HepG2 (cell line): ENCODE measurements around the gene POLR3F. TPM values are rescaled to one million over a fixed set of nuclear protein-coding genes. Genes with fewer than 3 reads are reported as not detected.

Source experiments
- ATAC-seq: fragments of 200-7000 bp; cut with Tn5 transposase; 3 replicates; pipeline ENCODE4 v1.9.1; 2020; ENCODE audit warnings: mild to moderate bottlenecking, moderate library complexity
- BruUV-seq: library from RNA; stranded (reverse); fragments of 400-500 nt; replicated peaks from 2 replicates; lab custom pipeline; 2021; lab: Mats Ljungman, UMichigan
- CTCF ChIA-PET: fragments of 300-600 bp; formaldehyde crosslinking; extraction: SDS; loops from one replicate; lab custom pipeline; 2021; ENCODE audit warnings: low total read pairs, inconsistent platforms, low intra/inter-chr PET ratio; lab: Yijun Ruan, JAX
- POLR2A ChIA-PET: fragments of 350-600 bp; sonication (Branson Sonifier 250); formaldehyde crosslinking; loops from one replicate; lab custom pipeline; 2020; ENCODE audit warnings: antibody characterized with exemption, inconsistent platforms; lab: Yijun Ruan, JAX
- DNase-seq: peaks from one replicate; pipeline ENCODE4 v3.0.0-alpha.2; 2015; ENCODE audit warnings: low spot score
- FAIRE-seq: peaks from 3 replicates; lab custom pipeline; 2011; peaks lifted over from hg19 to GRCh38; lab: Jason Lieb, UNC
- H2AFZ ChIP-seq: one replicate; pipeline ENCODE4 v1.6.1; 2011; ENCODE audit warnings: low read length, inconsistent platforms
- H3K27ac ChIP-seq: fragments of 300-600 bp; 3 replicates; pipeline ENCODE4 v1.8.0; 2011; ENCODE audit warnings: mixed run types, mild to moderate bottlenecking, mixed read lengths, low read length, inconsistent platforms; ENCODE audit not compliant: insufficient read depth; ENCODE audit errors: extremely low read length
- H3K27me3 ChIP-seq, 2 experiments: fragments of 200-600 bp in 1 of 2; 2 replicates in 1 of 2; 3 replicates in 1 of 2; pipeline versions ENCODE4 v1.6.0 to v1.8.0; 2011; ENCODE audit warnings: low read length in 2 of 2, mild to moderate bottlenecking in 2 of 2, moderate library complexity in 2 of 2, inconsistent platforms in 1 of 2; ENCODE audit not compliant: insufficient read depth in 2 of 2, control insufficient read depth in 1 of 2
- H3K36me3 ChIP-seq, 2 experiments: fragments of 200-600 bp in 1 of 2; replicated peaks in 1 of 2; 2 replicates in 1 of 2; 3 replicates in 1 of 2; pipeline versions ENCODE4 v1.5.1 to v1.8.0; 2011; ENCODE audit warnings: low read length in 2 of 2, inconsistent platforms in 1 of 2; ENCODE audit not compliant: insufficient read depth in 2 of 2, control insufficient read depth in 1 of 2
- H3K4me1 ChIP-seq: 2 replicates; pipeline ENCODE4 v1.5.1; 2012; ENCODE audit warnings: low read length, inconsistent platforms; ENCODE audit not compliant: insufficient read depth
- H3K4me2 ChIP-seq: 2 replicates; pipeline ENCODE4 v1.6.0; 2011; ENCODE audit warnings: low read depth, low read length, inconsistent platforms
- H3K4me3 ChIP-seq, 3 experiments: fragments of 200-600 bp in 1 of 3; sonication (generic), shearing (Covaris generic) in 1 of 3; replicated peaks in 1 of 3; 2 replicates each; pipeline ENCODE4 v1.5.1; 2011 to 2016; ENCODE audit warnings: low read length in 3 of 3, inconsistent platforms in 2 of 3, low read depth in 2 of 3, mild to moderate bottlenecking in 2 of 3, control low read depth in 1 of 3, mixed read lengths in 1 of 3; ENCODE audit not compliant: insufficient read depth in 1 of 3
- H3K79me2 ChIP-seq: one replicate; pipeline ENCODE4 v1.6.1; 2011; ENCODE audit warnings: low read length, inconsistent platforms; ENCODE audit not compliant: insufficient read depth
- H3K9ac ChIP-seq: 2 replicates; pipeline ENCODE4 v1.6.0; 2011; ENCODE audit warnings: mild to moderate bottlenecking, low read depth, low read length, inconsistent platforms; ENCODE audit not compliant: insufficient read depth
- H3K9me3 ChIP-seq: 2 replicates; pipeline ENCODE4 v1.5.1; 2012; ENCODE audit warnings: mild to moderate bottlenecking, low read length
- H4K20me1 ChIP-seq: 2 replicates; pipeline ENCODE4 v1.6.0; 2011; ENCODE audit warnings: inconsistent platforms, mild to moderate bottlenecking, low read length, moderate library complexity; ENCODE audit not compliant: insufficient read depth
- ELF4 ChIP-seq: sonication (generic); formaldehyde crosslinking; IDR thresholded peaks from 2 replicates; pipeline ENCODE4 v1.5.0; 2020; ENCODE audit warnings: missing genetic modification reagents, mild to moderate bottlenecking, moderate library complexity, borderline replicate concordance
- HNRNPLL ChIP-seq: fragments of 200-400 bp; formaldehyde crosslinking; IDR thresholded peaks from 2 replicates; pipeline ENCODE4 v1.6.1; 2017; ENCODE audit warnings: mild to moderate bottlenecking, low read depth, low read length; ENCODE audit not compliant: poor library complexity, severe bottlenecking
- RBM39 ChIP-seq: fragments of 200-400 bp; formaldehyde crosslinking; IDR thresholded peaks from one replicate; pipeline ENCODE4 v1.6.1; 2018; ENCODE audit warnings: antibody characterized with exemption, mild to moderate bottlenecking, low read depth, low read length; ENCODE audit not compliant: poor library complexity, severe bottlenecking
- REXO4 ChIP-seq: sonication (generic); formaldehyde crosslinking; IDR thresholded peaks from 2 replicates; pipeline ENCODE4 v1.8.0; 2022; ENCODE audit warnings: missing genetic modification reagents, mild to moderate bottlenecking, borderline replicate concordance
- ZFP90 ChIP-seq: sonication (generic); formaldehyde crosslinking; IDR thresholded peaks from 2 replicates; pipeline ENCODE4 v1.8.0; 2022; ENCODE audit warnings: missing genetic modification reagents, mild to moderate bottlenecking, inconsistent platforms, borderline replicate concordance
- ZNF317 ChIP-seq: sonication (generic); formaldehyde crosslinking; IDR thresholded peaks from 2 replicates; pipeline ENCODE4 v1.5.0; 2020; ENCODE audit warnings: mild to moderate bottlenecking, missing genetic modification reagents
- ZNF496 ChIP-seq: sonication (generic); formaldehyde crosslinking; IDR thresholded peaks from 2 replicates; pipeline ENCODE4 v1.8.1; 2023; ENCODE audit warnings: mild to moderate bottlenecking, moderate library complexity, missing genetic modification reagents; ENCODE audit not compliant: insufficient replicate concordance
- ZNF609 ChIP-seq: sonication (generic); formaldehyde crosslinking; IDR thresholded peaks from 2 replicates; pipeline ENCODE4 v1.4.0; 2020; ENCODE audit warnings: mild to moderate bottlenecking, missing genetic modification reagents, borderline replicate concordance
- ZNF646 ChIP-seq: sonication (generic); formaldehyde crosslinking; IDR thresholded peaks from 2 replicates; pipeline ENCODE4 v1.9.0; 2021; ENCODE audit warnings: mild to moderate bottlenecking, missing genetic modification reagents
- ZNF761 ChIP-seq: sonication (generic); formaldehyde crosslinking; conservative IDR thresholded peaks from 2 replicates; pipeline ENCODE4 v1.4.0; 2020; ENCODE audit warnings: mild to moderate bottlenecking, missing genetic modification reagents
- WGBS: methylation state at CpG from one replicate; pipeline ENCODE4 v1.1.6; 2017; ENCODE audit warnings: low lambda C conversion rate; 5-methylcytosine and 5-hydroxymethylcytosine counted together
- in situ Hi-C: cut with HindIII; loops from 2 replicates; pipeline ENCODE4 v1.10.0; 2017; ENCODE audit warnings: low pct_unique_long_range_greater_than_20kb; ENCODE audit not compliant: extremely low pct_ligation_motif_present
- intact Hi-C: fragments of 100-400 bp; cut with micrococcal nuclease; formaldehyde crosslinking; loops from one replicate; pipeline ENCODE4 v1.10.0; 2022; ENCODE audit not compliant: unreplicated experiment
- polyA plus RNA-seq, 8 experiments: library from polyadenylated mRNA; depleted of rRNA in 3 of 8; stranded (reverse) in 7 of 8; unstranded in 1 of 8; fragments of >200 nt; fragmentation: Illumina TruSeq in 4 of 8; extraction: Trizol in 4 of 8; gene quantifications; 2 replicates each; pipeline versions ENCODE4 v1.2.1 to v1.2.3, GENCODE V29; 2011 to 2016; ENCODE audit warnings: low read depth in 4 of 8, missing spikeins in 1 of 8, mixed read lengths in 1 of 8; ENCODE audit not compliant: insufficient read depth in 1 of 8
- total RNA-seq, 5 experiments: library from RNA; depleted of rRNA; stranded (reverse); fragments of >200 nt; fragmentation: Illumina TruSeq; extraction: Trizol; gene quantifications; 2 replicates each; pipeline ENCODE4 v1.2.3, GENCODE V29; 2016; ENCODE audit warnings: low read depth in 1 of 5

Gene POLR3F
- total and polyA plus RNA-seq, 2 of the 13 experiments (the other 11 are each of a cell fraction or from before 2014, with no cell fraction given): 11.7 to 25.5 TPM

GRCh38 chr20:18443886-18444285, 23.3 kb upstream of the POLR3F start (continued):
- no peak for TF ChIP-seq ZNF646 (CRISPR knock-in tag)
- TF ChIP-seq ZFP90 (CRISPR knock-in tag): no peak
- no peak for TF ChIP-seq ZNF317 (CRISPR knock-in tag)
- TF ChIP-seq ELF4 (CRISPR knock-in tag): no peak

- Histone ChIP-seq H3K27me3 (no peaks in the 10 kb centered on the region), H3K4me3 (no peak overlapping the region), H3K4me2 (no peak overlapping the region), H3K4me1 (no peaks in the 10 kb centered on the region), H3K27ac (no peak overlapping the region), H3K79me2 (no peaks in the 10 kb centered on the region), H4K20me1 (no peaks in the 10 kb centered on the region), H3K9ac (no peak overlapping the region), H2AFZ (no peak overlapping the region), H3K9me3 (no peaks in the 10 kb centered on the region), H3K36me3 (no peaks in the 10 kb centered on the region)
- CTCF ChIA-PET: no interaction called here
- ATAC-seq (no peak), DNase-seq (no peak), FAIRE-seq (no peak)
- intact Hi-C loops: no loop called here
- in situ Hi-C loops: no loop called here
- WGBS: 39% methylated on average over 3 of the region's 3 CpGs
- POLR2A ChIA-PET: no interaction called here
- BruUV-seq: no TSS peak
- TF ChIP-seq REXO4 (CRISPR knock-in tag): no peak
- TF ChIP-seq HNRNPLL: no peak
- no peak for TF ChIP-seq ZNF761 (CRISPR knock-in tag)
- TF ChIP-seq ZNF609: no peak
- no peak for TF ChIP-seq RBM39
- TF ChIP-seq ZNF496 (CRISPR knock-in tag): no peak
Measured at GRCh38 chr20:18456600-18456999, 10.6 kb upstream of the POLR3F start.
